Measurements from ENCODE around the gene ATP2B3.

- TF ChIP-seq POLR2A (IDR thresholded peaks at IDR 0.05), result no peak
- no peak for TF ChIP-seq CTCF (IDR thresholded peaks at IDR 0.05)
Observed at GRCh38 chrX:153477364-153477857, 40.0 kb upstream of the ATP2B3 start.

Measured in heart left ventricle (tissue), 13 donors.